Neural cell (in vitro differentiated cells): ENCODE measurements around the gene HS2ST1. TPM values are rescaled to one million over a fixed set of nuclear protein-coding genes. Genes with fewer than 3 reads are reported as not detected.

Experiments
- H2AFZ ChIP-seq: fragments of 200-600, 300-800 bp; sonication (generic), shearing (Covaris generic); 2 replicates; pipeline ENCODE4 v1.6.0; 2014; ENCODE audit warnings: low read depth, mild to moderate bottlenecking, antibody characterized with exemption, low read length, moderate library complexity
- H3F3A ChIP-seq: fragments of 200-600 bp; shearing (Covaris generic); 2 replicates; pipeline ENCODE4 v1.6.1; 2016; ENCODE audit warnings: mild to moderate bottlenecking, moderate library complexity, mixed read lengths, antibody characterized with exemption, low read length; ENCODE audit not compliant: insufficient read depth, poor library complexity, severe bottlenecking
- H3K27ac ChIP-seq: fragments of 200-600, 300-800 bp; sonication (generic), shearing (Covaris generic); 2 replicates; pipeline ENCODE4 v1.5.1; 2014; ENCODE audit warnings: mild to moderate bottlenecking, low read length, moderate library complexity
- H3K27me3 ChIP-seq: fragments of 300-800, 200-600 bp; sonication (generic), shearing (Covaris generic); 2 replicates; pipeline ENCODE4 v1.6.0; 2014; ENCODE audit warnings: mild to moderate bottlenecking, low read depth, low read length, moderate library complexity; ENCODE audit not compliant: insufficient read depth
- H3K36me3 ChIP-seq: fragments of 300-800, 200-600 bp; sonication (generic), shearing (Covaris generic); 2 replicates; pipeline ENCODE4 v1.5.1; 2014; ENCODE audit warnings: mild to moderate bottlenecking, antibody characterized with exemption, low read length, moderate library complexity; ENCODE audit not compliant: insufficient read depth
- H3K4me2 ChIP-seq: fragments of 300-800, 200-600 bp; sonication (generic), shearing (Covaris generic); 2 replicates; pipeline ENCODE4 v1.6.0; 2014; ENCODE audit warnings: mild to moderate bottlenecking, low read length
- H3K4me3 ChIP-seq: fragments of 300-800, 200-600 bp; sonication (generic), shearing (Covaris generic); 2 replicates; pipeline ENCODE4 v1.5.1; 2014; ENCODE audit warnings: mild to moderate bottlenecking, low read length, moderate library complexity
- H3K79me2 ChIP-seq: fragments of 200-600 bp; shearing (Covaris generic); replicated peaks from 2 replicates; pipeline ENCODE4 v1.6.0; 2014; ENCODE audit warnings: mild to moderate bottlenecking, low read length, moderate library complexity; ENCODE audit not compliant: insufficient read depth
- H3K9ac ChIP-seq: fragments of 300-800, 200-600 bp; sonication (generic), shearing (Covaris generic); 2 replicates; pipeline ENCODE4 v1.6.1; 2016; ENCODE audit warnings: mild to moderate bottlenecking, low read length, mixed read lengths
- H3K9me2 ChIP-seq: fragments of 200-600 bp; shearing (Covaris generic); 2 replicates; pipeline ENCODE4 v1.6.1; 2016; ENCODE audit warnings: mild to moderate bottlenecking, low read length, mixed read lengths; ENCODE audit not compliant: insufficient read depth
- H3K9me3 ChIP-seq: fragments of 200-600, 300-800 bp; sonication (generic), shearing (Covaris generic); 2 replicates; pipeline ENCODE4 v1.6.1; 2016; ENCODE audit warnings: mild to moderate bottlenecking, mixed run types, low read length, moderate library complexity, mixed read lengths
- H4K20me1 ChIP-seq: fragments of 200-600 bp; shearing (Covaris generic); 2 replicates; pipeline ENCODE4 v1.6.1; 2016; ENCODE audit warnings: mild to moderate bottlenecking, mixed run types; ENCODE audit not compliant: insufficient read depth
- EP300 ChIP-seq: fragments of 450-650 bp; conservative IDR thresholded peaks from 2 replicates; pipeline ENCODE4 v1.6.1; 2014; ENCODE audit warnings: antibody characterized with exemption, mild to moderate bottlenecking, moderate library complexity; ENCODE audit not compliant: poor library complexity, severe bottlenecking
- EZH2 ChIP-seq: fragments of 200-600, 300-800 bp; shearing (Covaris generic), sonication (generic); IDR thresholded peaks from 2 replicates; pipeline ENCODE4 v1.6.1; 2014; ENCODE audit warnings: antibody characterized with exemption, low read length, borderline replicate concordance, mild to moderate bottlenecking; ENCODE audit not compliant: insufficient read depth, poor library complexity, severe bottlenecking
- MXI1 ChIP-seq: fragments of 450-650 bp; conservative IDR thresholded peaks from 2 replicates; pipeline ENCODE4 v1.6.1; 2014; ENCODE audit warnings: antibody characterized with exemption, mild to moderate bottlenecking; ENCODE audit not compliant: poor library complexity, severe bottlenecking
- POLR2AphosphoS5 ChIP-seq: IDR thresholded peaks from 2 replicates; pipeline ENCODE4 v1.6.1; 2012
- RAD21 ChIP-seq: fragments of 450-650 bp; conservative IDR thresholded peaks from 2 replicates; pipeline ENCODE4 v1.6.1; 2014; ENCODE audit warnings: antibody characterized with exemption, mild to moderate bottlenecking, moderate library complexity
- REST ChIP-seq: IDR thresholded peaks from 2 replicates; pipeline ENCODE4 v1.6.1; 2012; ENCODE audit warnings: borderline replicate concordance
- SMC3 ChIP-seq: fragments of 450-650 bp; conservative IDR thresholded peaks from 2 replicates; pipeline ENCODE4 v1.6.1; 2014; ENCODE audit warnings: antibody characterized with exemption, mild to moderate bottlenecking, moderate library complexity; ENCODE audit not compliant: poor library complexity
- TAF1 ChIP-seq: IDR thresholded peaks from 2 replicates; pipeline ENCODE4 v1.6.1; 2012; ENCODE audit warnings: low read depth
- polyA plus RNA-seq: library from polyadenylated mRNA; depleted of rRNA; stranded (reverse); fragments of >200 nt; gene quantifications from 2 replicates; pipeline ENCODE4 v1.2.3, GENCODE V29; 2014
- TF ChIP-seq, protein P1 (sequence below): fragments of 450-650 bp; IDR thresholded peaks from 2 replicates; pipeline ENCODE4 v1.5.1; 2014; ENCODE audit warnings: antibody characterized with exemption, mild to moderate bottlenecking, moderate library complexity; ENCODE audit not compliant: poor library complexity, severe bottlenecking

The HS2ST1 gene
- polyA plus RNA-seq, 1 donor from 2014 or later: 24.7 TPM

DNA sequence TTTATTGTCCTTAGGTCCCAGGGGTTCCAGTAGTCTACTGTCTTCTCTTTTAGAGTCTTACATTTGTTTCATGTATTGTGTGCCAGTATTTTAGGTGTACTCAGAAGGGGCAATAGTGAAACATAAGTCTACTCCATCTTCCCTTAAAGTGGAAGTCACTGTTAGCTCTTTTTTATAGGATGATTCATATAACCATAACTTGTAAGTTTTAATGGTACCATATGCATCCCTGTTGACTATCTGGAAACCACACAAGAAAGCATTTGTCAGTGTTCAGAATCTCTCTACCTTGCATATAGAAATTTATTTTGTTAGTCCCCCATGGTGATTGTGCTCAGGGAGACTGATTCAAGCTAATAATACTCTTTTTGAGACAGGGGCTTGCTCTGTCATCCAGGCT is 149.9 kb downstream of the HS2ST1 start:
- Histone ChIP-seq H3K79me2 (peaks cover 23% of the 10 kb centered on the region), H3K4me2 (no peak overlapping the region)

DNA sequence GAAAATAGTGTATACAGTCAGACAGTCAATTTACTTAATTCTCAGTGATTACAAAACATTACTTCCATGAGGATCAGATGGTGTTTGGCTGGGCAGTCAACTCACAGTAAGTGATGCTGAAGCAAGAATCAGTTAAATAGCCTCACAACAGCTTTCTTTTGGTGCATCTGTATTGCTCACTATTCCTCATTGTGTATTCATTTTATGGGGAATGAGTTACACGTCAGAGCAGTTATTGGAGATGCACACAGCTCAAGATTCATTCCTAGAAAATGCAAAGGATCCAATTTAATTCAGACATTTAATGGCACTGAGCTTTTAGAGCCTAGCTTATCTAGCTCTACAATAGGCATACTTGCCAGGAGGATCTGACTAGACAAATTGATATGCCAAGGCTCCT is 150.6 kb downstream of the HS2ST1 start:
- no peak overlapping the region for H3K27ac ChIP-seq
- no peaks in the 10 kb centered on the region for H3K9me2 ChIP-seq
- no peaks in the 10 kb centered on the region for H4K20me1 ChIP-seq
- H3K79me2 ChIP-seq: peaks cover 23% of the 10 kb centered on the region
- no peak overlapping the region for H3K4me3 ChIP-seq
- no peaks in the 10 kb centered on the region for H3F3A ChIP-seq
- H3K36me3 ChIP-seq: no peaks in the 10 kb centered on the region
- no peak overlapping the region for H3K4me2 ChIP-seq
- no peak overlapping the region for H3K9ac ChIP-seq
- no peak overlapping the region for H2AFZ ChIP-seq
- no peaks in the 10 kb centered on the region for H3K27me3 ChIP-seq
- H3K9me3 ChIP-seq: no peaks in the 10 kb centered on the region
- TF ChIP-seq RAD21 (no peak), MXI1 (no peak), EZH2 (no peak), REST (no peak), SMC3 (no peak), TAF1 (no peak), POLR2AphosphoS5 (no peak)
- TF ChIP-seq, protein P1, sequence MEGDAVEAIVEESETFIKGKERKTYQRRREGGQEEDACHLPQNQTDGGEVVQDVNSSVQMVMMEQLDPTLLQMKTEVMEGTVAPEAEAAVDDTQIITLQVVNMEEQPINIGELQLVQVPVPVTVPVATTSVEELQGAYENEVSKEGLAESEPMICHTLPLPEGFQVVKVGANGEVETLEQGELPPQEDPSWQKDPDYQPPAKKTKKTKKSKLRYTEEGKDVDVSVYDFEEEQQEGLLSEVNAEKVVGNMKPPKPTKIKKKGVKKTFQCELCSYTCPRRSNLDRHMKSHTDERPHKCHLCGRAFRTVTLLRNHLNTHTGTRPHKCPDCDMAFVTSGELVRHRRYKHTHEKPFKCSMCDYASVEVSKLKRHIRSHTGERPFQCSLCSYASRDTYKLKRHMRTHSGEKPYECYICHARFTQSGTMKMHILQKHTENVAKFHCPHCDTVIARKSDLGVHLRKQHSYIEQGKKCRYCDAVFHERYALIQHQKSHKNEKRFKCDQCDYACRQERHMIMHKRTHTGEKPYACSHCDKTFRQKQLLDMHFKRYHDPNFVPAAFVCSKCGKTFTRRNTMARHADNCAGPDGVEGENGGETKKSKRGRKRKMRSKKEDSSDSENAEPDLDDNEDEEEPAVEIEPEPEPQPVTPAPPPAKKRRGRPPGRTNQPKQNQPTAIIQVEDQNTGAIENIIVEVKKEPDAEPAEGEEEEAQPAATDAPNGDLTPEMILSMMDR: no peak

More for the DNA sequence above, 149.9 kb downstream of the HS2ST1 start:
- H3K4me3 ChIP-seq: no peak overlapping the region
- no peaks in the 10 kb centered on the region for H3K9me3 ChIP-seq
- no peaks in the 10 kb centered on the region for H3K36me3 ChIP-seq
- no peaks in the 10 kb centered on the region for H4K20me1 ChIP-seq
- H3K27ac ChIP-seq: no peak overlapping the region
- no peak overlapping the region for H2AFZ ChIP-seq
- H3K9me2 ChIP-seq: no peaks in the 10 kb centered on the region
- H3F3A ChIP-seq: no peaks in the 10 kb centered on the region
- no peak overlapping the region for H3K9ac ChIP-seq
- TF ChIP-seq RAD21: no peak
- no peak for TF ChIP-seq POLR2AphosphoS5
- no peak for TF ChIP-seq TAF1
- no peak for TF ChIP-seq SMC3
- no peak for TF ChIP-seq EP300
- no peak for TF ChIP-seq MXI1
- TF ChIP-seq REST: no peak
- TF ChIP-seq, protein P1: no peak
- no peak for TF ChIP-seq EZH2
- no peaks in the 10 kb centered on the region for H3K27me3 ChIP-seq
